DOHH2 (cell line): ENCODE measurements around the gene CSF1.

ENCODE experiments used
- H3F3A ChIP-seq: fragments of 200-600 bp; sonication (generic), shearing (Covaris generic); 2 replicates; pipeline ENCODE4 v1.6.0; 2016; ENCODE audit warnings: antibody characterized with exemption, mild to moderate bottlenecking; ENCODE audit not compliant: control insufficient read depth, insufficient read depth
- H3K27ac ChIP-seq: fragments of 200-600 bp; sonication (generic); 2 replicates; pipeline ENCODE4 v1.5.1; 2014; ENCODE audit warnings: low read depth, mild to moderate bottlenecking, low read length, moderate library complexity
- H3K27me3 ChIP-seq: fragments of 200-600 bp; sonication (generic); 2 replicates; pipeline ENCODE4 v1.6.1; 2014; ENCODE audit warnings: mild to moderate bottlenecking, low read length, mixed read lengths; ENCODE audit not compliant: control insufficient read depth
- H3K36me3 ChIP-seq: fragments of 200-600 bp; sonication (generic); 2 replicates; pipeline ENCODE4 v1.6.1; 2014; ENCODE audit warnings: mild to moderate bottlenecking, low read length, moderate library complexity, mixed read lengths; ENCODE audit not compliant: control insufficient read depth
- H3K4me1 ChIP-seq: fragments of 200-600 bp; sonication (generic); 2 replicates; pipeline ENCODE4 v1.6.1; 2014; ENCODE audit warnings: mild to moderate bottlenecking, low read length, mixed read lengths; ENCODE audit not compliant: control insufficient read depth
- H3K4me2 ChIP-seq: fragments of 200-600 bp; sonication (generic); 2 replicates; pipeline ENCODE4 v1.6.0; 2014; ENCODE audit warnings: mild to moderate bottlenecking, low read length, moderate library complexity
- H3K4me3 ChIP-seq: fragments of 200-600 bp; sonication (generic); 2 replicates; pipeline ENCODE4 v1.5.1; 2014; ENCODE audit warnings: mild to moderate bottlenecking, low read length, mixed read lengths
- H3K79me2 ChIP-seq: fragments of 200-600 bp; sonication (generic); 2 replicates; pipeline ENCODE4 v1.6.1; 2014; ENCODE audit warnings: mild to moderate bottlenecking, low read length, mixed read lengths; ENCODE audit not compliant: control insufficient read depth
- H3K9me2 ChIP-seq: fragments of 200-600 bp; sonication (generic); replicated peaks from 2 replicates; pipeline ENCODE4 v1.6.1; 2014; ENCODE audit warnings: mild to moderate bottlenecking, low read length, mixed read lengths; ENCODE audit not compliant: control insufficient read depth
- H3K9me3 ChIP-seq: fragments of 200-600 bp; sonication (generic); 2 replicates; pipeline ENCODE4 v1.6.1; 2014; ENCODE audit warnings: antibody characterized with exemption, low read length, mixed read lengths; ENCODE audit not compliant: control insufficient read depth, insufficient read depth
- H4K20me1 ChIP-seq: fragments of 200-600 bp; sonication (generic); 2 replicates; pipeline ENCODE4 v1.6.0; 2014; ENCODE audit warnings: low read depth, mild to moderate bottlenecking, antibody characterized with exemption, low read length, moderate library complexity; ENCODE audit not compliant: control insufficient read depth, insufficient read depth
- EZH2phosphoT487 ChIP-seq: fragments of 200-600 bp; sonication (generic); IDR thresholded peaks from 2 replicates; pipeline ENCODE4 v1.6.1; 2017; ENCODE audit warnings: borderline replicate concordance, mild to moderate bottlenecking, antibody characterized with exemption, low read length, moderate library complexity, mixed read lengths
- TF ChIP-seq, protein P1 (sequence below): fragments of 200-600 bp; sonication (generic); IDR thresholded peaks from one replicate; pipeline ENCODE4 v1.5.1; 2014; ENCODE audit warnings: antibody characterized with exemption, mild to moderate bottlenecking, low read depth, low read length; ENCODE audit not compliant: poor library complexity, severe bottlenecking

The CSF1 gene

DNA sequence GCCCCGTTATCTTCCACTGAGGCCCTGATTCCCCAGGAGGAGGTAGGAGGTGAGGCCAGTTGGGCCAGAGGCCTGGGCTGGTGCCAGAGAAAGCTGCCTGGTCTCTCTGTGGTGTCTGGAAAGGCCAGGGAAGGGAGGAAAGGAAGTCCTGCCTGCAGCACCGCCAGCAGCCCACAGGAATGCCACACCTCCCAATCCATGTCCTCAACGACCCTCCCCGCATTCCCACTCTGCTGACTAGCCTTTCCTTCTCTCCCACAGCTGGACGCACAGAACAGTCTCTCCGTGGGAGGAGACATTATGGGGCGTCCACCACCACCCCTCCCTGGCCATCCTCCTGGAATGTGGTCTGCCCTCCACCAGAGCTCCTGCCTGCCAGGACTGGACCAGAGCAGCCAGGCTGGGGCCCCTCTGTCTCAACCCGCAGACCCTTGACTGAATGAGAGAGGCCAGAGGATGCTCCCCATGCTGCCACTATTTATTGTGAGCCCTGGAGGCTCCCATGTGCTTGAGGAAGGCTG is 18.0 kb downstream of the CSF1 start:
- no peak for TF ChIP-seq EZH2phosphoT487
- TF ChIP-seq, protein P1, sequence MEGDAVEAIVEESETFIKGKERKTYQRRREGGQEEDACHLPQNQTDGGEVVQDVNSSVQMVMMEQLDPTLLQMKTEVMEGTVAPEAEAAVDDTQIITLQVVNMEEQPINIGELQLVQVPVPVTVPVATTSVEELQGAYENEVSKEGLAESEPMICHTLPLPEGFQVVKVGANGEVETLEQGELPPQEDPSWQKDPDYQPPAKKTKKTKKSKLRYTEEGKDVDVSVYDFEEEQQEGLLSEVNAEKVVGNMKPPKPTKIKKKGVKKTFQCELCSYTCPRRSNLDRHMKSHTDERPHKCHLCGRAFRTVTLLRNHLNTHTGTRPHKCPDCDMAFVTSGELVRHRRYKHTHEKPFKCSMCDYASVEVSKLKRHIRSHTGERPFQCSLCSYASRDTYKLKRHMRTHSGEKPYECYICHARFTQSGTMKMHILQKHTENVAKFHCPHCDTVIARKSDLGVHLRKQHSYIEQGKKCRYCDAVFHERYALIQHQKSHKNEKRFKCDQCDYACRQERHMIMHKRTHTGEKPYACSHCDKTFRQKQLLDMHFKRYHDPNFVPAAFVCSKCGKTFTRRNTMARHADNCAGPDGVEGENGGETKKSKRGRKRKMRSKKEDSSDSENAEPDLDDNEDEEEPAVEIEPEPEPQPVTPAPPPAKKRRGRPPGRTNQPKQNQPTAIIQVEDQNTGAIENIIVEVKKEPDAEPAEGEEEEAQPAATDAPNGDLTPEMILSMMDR: no peak
- no peaks in the 10 kb centered on the region for H3F3A ChIP-seq
- no peak overlapping the region for H3K27ac ChIP-seq
- H3K27me3 ChIP-seq: no peaks in the 10 kb centered on the region
- no peaks in the 10 kb centered on the region for H3K9me3 ChIP-seq
- H3K4me2 ChIP-seq: no peak overlapping the region
- H3K36me3 ChIP-seq: no peaks in the 10 kb centered on the region
- no peak overlapping the region for H3K4me3 ChIP-seq
- no peaks in the 10 kb centered on the region for H4K20me1 ChIP-seq
- H3K4me1 ChIP-seq: no peaks in the 10 kb centered on the region
- no peaks in the 10 kb centered on the region for H3K79me2 ChIP-seq
- no peaks in the 10 kb centered on the region for H3K9me2 ChIP-seq

DNA sequence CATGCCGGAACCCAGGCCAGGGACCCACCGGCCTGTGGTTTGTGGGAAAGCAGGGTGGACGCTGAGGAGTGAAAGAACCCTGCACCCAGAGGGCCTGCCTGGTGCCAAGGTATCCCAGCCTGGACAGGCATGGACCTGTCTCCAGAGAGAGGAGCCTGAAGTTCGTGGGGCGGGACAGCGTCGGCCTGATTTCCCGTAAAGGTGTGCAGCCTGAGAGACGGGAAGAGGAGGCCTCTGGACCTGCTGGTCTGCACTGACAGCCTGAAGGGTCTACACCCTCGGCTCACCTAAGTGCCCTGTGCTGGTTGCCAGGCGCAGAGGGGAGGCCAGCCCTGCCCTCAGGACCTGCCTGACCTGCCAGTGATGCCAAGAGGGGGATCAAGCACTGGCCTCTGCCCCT is 18.5 kb downstream of the CSF1 start:
- Histone ChIP-seq H3F3A (no peaks in the 10 kb centered on the region), H3K36me3 (no peaks in the 10 kb centered on the region), H3K27me3 (no peaks in the 10 kb centered on the region; the same call in 1 of the 2 replicates), H3K9me2 (no peaks in the 10 kb centered on the region), H3K27ac (no peak overlapping the region), H3K9me3 (no peaks in the 10 kb centered on the region), H3K4me3 (no peak overlapping the region), H4K20me1 (no peaks in the 10 kb centered on the region), H3K4me2 (no peak overlapping the region), H3K4me1 (no peaks in the 10 kb centered on the region), H3K79me2 (no peaks in the 10 kb centered on the region)
- TF ChIP-seq EZH2phosphoT487: no peak
- TF ChIP-seq, protein P1: no peak

DNA sequence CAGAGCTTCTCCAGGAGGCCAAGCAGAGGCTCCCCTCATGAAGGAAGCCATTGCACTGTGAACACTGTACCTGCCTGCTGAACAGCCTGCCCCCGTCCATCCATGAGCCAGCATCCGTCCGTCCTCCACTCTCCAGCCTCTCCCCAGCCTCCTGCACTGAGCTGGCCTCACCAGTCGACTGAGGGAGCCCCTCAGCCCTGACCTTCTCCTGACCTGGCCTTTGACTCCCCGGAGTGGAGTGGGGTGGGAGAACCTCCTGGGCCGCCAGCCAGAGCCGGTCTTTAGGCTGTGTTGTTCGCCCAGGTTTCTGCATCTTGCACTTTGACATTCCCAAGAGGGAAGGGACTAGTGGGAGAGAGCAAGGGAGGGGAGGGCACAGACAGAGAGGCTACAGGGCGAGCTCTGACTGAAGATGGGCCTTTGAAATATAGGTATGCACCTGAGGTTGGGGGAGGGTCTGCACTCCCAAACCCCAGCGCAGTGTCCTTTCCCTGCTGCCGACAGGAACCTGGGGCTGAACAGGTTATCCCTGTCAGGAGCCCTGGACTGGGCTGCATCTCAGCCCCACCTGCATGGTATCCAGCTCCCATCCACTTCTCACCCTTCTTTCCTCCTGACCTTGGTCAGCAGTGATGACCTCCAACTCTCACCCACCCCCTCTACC is 19.1 kb downstream of the CSF1 start:
- no peaks in the 10 kb centered on the region for H3K9me2 ChIP-seq
- H3K9me3 ChIP-seq: no peaks in the 10 kb centered on the region
- no peak for TF ChIP-seq EZH2phosphoT487
- TF ChIP-seq, protein P1: no peak
- no peaks in the 10 kb centered on the region for H3K79me2 ChIP-seq
- no peak overlapping the region for H3K27ac ChIP-seq
- no peaks in the 10 kb centered on the region for H3K4me1 ChIP-seq
- H3K4me3 ChIP-seq: no peak overlapping the region
- H3F3A ChIP-seq: no peaks in the 10 kb centered on the region
- no peaks in the 10 kb centered on the region for H4K20me1 ChIP-seq
- H3K36me3 ChIP-seq: no peaks in the 10 kb centered on the region
- H3K27me3 ChIP-seq: no peaks in the 10 kb centered on the region; the same call in 1 of the 2 replicates
- H3K4me2 ChIP-seq: no peak overlapping the region
